Hematopoietic multipotent progenitor cell (in vitro differentiated cells): ENCODE measurements around the gene MPPED1. TPM values are rescaled to one million over a fixed set of nuclear protein-coding genes. Genes with fewer than 3 reads are reported as not detected.

Experiments
- DNase-seq, 3 donors: peaks; one replicate each; pipeline ENCODE4 v3.0.0-alpha.2; 2011 to 2015; ENCODE audit warnings: low read depth in 2 of 3, low spot score in 2 of 3
- total RNA-seq: library from RNA; depleted of rRNA; stranded (reverse); fragments of >200 nt; gene quantifications from one replicate; pipeline ENCODE4 v1.2.3, GENCODE V29; 2012

The MPPED1 gene
- total RNA-seq, 1 donor = under 0.01 TPM

GRCh38 chr22:43443152-43443471 lies 31.3 kb downstream of the MPPED1 start:
- DNase-seq = no peak

- peak in 1 of 3 donors; percentile 18 for DNase-seq
Observed at GRCh38 chr22:43446037-43446803, 34.4 kb downstream of the MPPED1 start.

GRCh38 chr22:43446916-43447315 lies 35.1 kb downstream of the MPPED1 start:
- DNase-seq = peak in 1 of 3 donors; percentile 62

- DNase-seq = no peak
Observed at GRCh38 chr22:43447380-43447779, 35.6 kb downstream of the MPPED1 start.

GRCh38 chr22:43448048-43448447 lies 36.2 kb downstream of the MPPED1 start:
- no peak for DNase-seq

- peak in 1 of 3 donors; percentile 18 for DNase-seq
Observed at GRCh38 chr22:43449205-43449830, 37.5 kb downstream of the MPPED1 start.

GRCh38 chr22:43449831-43450225 lies 38.0 kb downstream of the MPPED1 start:
- DNase-seq = no peak

- DNase-seq = no peak
Observed at GRCh38 chr22:43451371-43452050, 39.7 kb downstream of the MPPED1 start.

- DNase-seq = no peak
Observed at GRCh38 chr22:43455846-43456245, 44.0 kb downstream of the MPPED1 start.

- DNase-seq = no peak
Observed at GRCh38 chr22:43457002-43457401, 45.2 kb downstream of the MPPED1 start.

- DNase-seq = no peak
Observed at GRCh38 chr22:43462701-43463100, 50.9 kb downstream of the MPPED1 start.

- no peak for DNase-seq
Observed at GRCh38 chr22:43464809-43465208, 53.0 kb downstream of the MPPED1 start.

- no peak for DNase-seq
Observed at GRCh38 chr22:43465291-43466015, 53.6 kb downstream of the MPPED1 start.

GRCh38 chr22:43466710-43467109 lies 54.9 kb downstream of the MPPED1 start:
- DNase-seq = no peak

- no peak for DNase-seq
Observed at GRCh38 chr22:43467216-43467940, 55.6 kb downstream of the MPPED1 start.

GRCh38 chr22:43470253-43470652 lies 58.4 kb downstream of the MPPED1 start:
- DNase-seq = no peak

- no peak for DNase-seq
Observed at GRCh38 chr22:43470941-43471585, 59.2 kb downstream of the MPPED1 start.

GRCh38 chr22:43471606-43472135 lies 59.9 kb downstream of the MPPED1 start:
- no peak for DNase-seq

- no peak for DNase-seq
Observed at GRCh38 chr22:43473031-43473430, 61.2 kb downstream of the MPPED1 start.

GRCh38 chr22:43473441-43473840 lies 61.6 kb downstream of the MPPED1 start:
- no peak for DNase-seq
